ENCODE measurements around the gene VASN. TPM values are rescaled to one million over a fixed set of nuclear protein-coding genes. Genes with fewer than 3 reads are reported as not detected.

VASN gene
- total and polyA plus RNA-seq, 7 donors: 0.46 to 10.2 (median 7.1) TPM

DNA sequence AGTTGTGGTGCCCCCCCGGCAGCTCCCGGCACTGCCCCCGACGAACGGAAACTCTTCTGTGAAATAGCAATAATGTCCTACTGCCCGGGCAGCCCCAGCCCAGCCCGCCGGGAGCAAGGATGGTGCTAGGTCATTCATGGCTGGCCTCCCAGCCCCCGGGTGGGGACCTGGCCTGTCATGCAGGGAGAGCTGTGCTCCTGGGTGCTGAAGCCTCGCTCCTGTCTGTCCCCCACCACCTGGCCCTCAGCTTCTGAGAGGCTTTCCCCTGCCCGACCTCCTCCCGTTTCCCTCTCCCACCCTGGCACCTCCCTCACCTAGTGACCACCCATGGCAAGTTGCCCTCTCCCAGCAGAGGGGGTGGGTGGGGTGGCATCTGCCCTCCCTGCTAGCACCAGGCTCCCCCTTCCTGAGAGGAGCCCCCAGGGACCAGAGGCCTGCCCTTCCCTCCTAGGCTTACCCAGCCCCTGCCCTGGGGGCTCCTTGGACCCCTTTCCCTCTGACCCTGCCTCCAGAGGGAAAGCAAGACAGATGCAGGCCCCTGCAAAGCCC is 34.0 kb upstream of the VASN start:
- H3K4me1 ChIP-seq: peaks cover 0 to 18% (median 11%) of the 10 kb centered on the region in 4 donors
- H3K9me3 ChIP-seq: no peaks in the 10 kb centered on the region
- intact Hi-C loops (cut with DNase I): no loop called here
- H3K4me3 ChIP-seq: no peak overlapping the region
- TF ChIP-seq, protein P1, sequence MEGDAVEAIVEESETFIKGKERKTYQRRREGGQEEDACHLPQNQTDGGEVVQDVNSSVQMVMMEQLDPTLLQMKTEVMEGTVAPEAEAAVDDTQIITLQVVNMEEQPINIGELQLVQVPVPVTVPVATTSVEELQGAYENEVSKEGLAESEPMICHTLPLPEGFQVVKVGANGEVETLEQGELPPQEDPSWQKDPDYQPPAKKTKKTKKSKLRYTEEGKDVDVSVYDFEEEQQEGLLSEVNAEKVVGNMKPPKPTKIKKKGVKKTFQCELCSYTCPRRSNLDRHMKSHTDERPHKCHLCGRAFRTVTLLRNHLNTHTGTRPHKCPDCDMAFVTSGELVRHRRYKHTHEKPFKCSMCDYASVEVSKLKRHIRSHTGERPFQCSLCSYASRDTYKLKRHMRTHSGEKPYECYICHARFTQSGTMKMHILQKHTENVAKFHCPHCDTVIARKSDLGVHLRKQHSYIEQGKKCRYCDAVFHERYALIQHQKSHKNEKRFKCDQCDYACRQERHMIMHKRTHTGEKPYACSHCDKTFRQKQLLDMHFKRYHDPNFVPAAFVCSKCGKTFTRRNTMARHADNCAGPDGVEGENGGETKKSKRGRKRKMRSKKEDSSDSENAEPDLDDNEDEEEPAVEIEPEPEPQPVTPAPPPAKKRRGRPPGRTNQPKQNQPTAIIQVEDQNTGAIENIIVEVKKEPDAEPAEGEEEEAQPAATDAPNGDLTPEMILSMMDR (IDR thresholded peaks at IDR 0.05): no peak
- no peaks in the 10 kb centered on the region for H3K27me3 ChIP-seq
- no peak overlapping the region for H3K27ac ChIP-seq
- peaks cover 0 to 72% (median 27%) of the 10 kb centered on the region in 4 donors for H3K36me3 ChIP-seq
- DNase-seq: no peak
- 79 to 87% methylated on average over 12 of the region's 12 CpGs for WGBS, 2 donors

DNA sequence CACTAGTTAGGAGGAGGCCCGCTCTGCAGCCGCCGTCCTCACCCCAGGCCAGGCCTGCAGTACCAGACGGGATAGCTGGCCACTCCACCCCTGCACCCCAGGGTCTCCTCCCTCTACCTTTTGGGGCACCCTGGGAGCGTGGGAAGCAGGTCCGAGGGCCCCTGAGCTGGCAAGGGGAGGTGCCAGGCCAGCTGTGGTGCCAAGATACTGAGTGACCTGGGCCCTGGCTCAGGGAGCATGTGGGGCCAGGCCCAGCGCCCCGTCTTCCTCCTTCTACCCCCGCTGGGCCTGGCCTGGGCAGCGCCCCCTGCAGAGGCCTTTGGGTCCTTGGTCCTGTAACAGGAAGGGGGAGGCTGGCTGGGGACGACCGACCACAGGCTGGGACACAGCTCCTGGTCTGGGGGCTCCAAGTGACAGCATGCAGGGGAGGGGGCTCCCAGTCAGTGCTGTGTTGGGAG is 33.5 kb upstream of the VASN start:
- no peaks in the 10 kb centered on the region for H3K9me3 ChIP-seq
- TF ChIP-seq POLR2A (IDR thresholded peaks at IDR 0.05): no peak
- TF ChIP-seq EP300 (IDR thresholded peaks at IDR 0.05): no peak
- TF ChIP-seq, protein P1 (IDR thresholded peaks at IDR 0.05): no peak

DNA sequence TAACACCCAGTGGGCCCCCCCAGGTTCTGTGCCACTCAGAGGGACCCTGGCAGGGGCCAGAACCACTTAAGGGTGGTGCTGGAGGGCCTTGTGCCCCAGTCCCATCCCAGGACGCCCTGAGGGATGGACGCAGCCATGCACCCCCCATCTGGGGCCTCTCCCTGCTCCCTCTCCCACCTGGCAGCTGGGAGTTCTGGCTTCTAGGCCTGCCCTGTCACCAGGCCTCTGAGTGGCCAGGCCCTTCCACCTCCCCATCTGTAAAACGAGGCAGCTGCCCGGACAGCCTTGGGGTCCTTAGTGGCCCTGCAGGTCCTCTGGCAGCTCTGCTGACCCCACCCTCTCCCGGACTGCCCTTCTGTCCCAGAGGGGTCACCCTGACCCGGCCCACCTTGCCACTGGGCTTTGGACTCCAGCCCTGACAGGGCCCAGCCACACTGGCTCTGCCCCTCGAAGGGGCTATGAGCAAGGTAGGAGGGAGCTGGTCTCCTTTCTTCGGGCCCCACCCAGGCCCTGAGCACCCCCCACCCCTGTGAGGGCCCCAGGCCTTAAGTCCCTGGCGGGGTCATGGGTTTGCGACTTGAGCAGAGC is 32.8 kb upstream of the VASN start:
- peaks cover 0 to 62% (median 25%) of the 10 kb centered on the region in 4 donors for H3K36me3 ChIP-seq
- 87 to 92% methylated on average over 10 of the region's 10 CpGs for WGBS, 2 donors
- H3K27me3 ChIP-seq: no peaks in the 10 kb centered on the region
- no peak for TF ChIP-seq EP300 (IDR thresholded peaks at IDR 0.05)
- no peak overlapping the region for H3K4me3 ChIP-seq
- peaks cover 0 to 20% (median 15%) of the 10 kb centered on the region in 4 donors for H3K4me1 ChIP-seq
- intact Hi-C loops (cut with DNase I): no loop called here
- peak; percentile 67 for DNase-seq
- no peak overlapping the region for H3K27ac ChIP-seq
- no peaks in the 10 kb centered on the region for H3K9me3 ChIP-seq

More for the DNA sequence above, 33.5 kb upstream of the VASN start:
- 91 to 93% methylated on average over 12 of the region's 12 CpGs for WGBS, 2 donors
- Histone ChIP-seq H3K27me3 (no peaks in the 10 kb centered on the region), H3K4me1 (peaks cover 0 to 18% (median 12%) of the 10 kb centered on the region in 4 donors), H3K36me3 (peaks cover 0 to 67% (median 26%) of the 10 kb centered on the region in 4 donors), H3K4me3 (no peak overlapping the region), H3K27ac (no peak overlapping the region)
- intact Hi-C loops (cut with DNase I): no loop called here
- no peak for DNase-seq

DNA sequence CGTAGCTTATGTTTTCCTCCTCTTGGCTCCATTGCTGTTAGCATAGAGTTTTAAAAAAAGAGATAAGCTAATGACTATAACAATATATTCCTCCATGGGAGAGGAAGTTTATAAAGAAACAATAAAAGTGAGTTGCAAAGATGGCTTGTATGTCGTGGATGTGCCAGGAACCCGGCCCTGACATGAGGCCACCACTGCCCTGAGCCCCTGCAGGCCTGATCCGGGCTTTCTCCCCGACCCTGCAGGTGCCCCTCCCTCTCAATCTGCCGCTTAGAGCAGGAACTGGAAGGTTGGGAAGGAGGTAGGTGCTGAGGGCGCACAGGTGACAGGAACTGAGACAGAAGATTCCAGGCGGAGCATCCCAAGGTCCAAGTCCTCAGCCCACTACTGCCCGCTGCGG is 32.2 kb upstream of the VASN start:
- peaks cover 0 to 21% (median 15%) of the 10 kb centered on the region in 4 donors for H3K4me1 ChIP-seq
- H3K27ac ChIP-seq: peak overlapping the region in 2 of 4 donors; percentile 4 to 20
- TF ChIP-seq, protein P1 (IDR thresholded peaks at IDR 0.05): no peak
- TF ChIP-seq POLR2A (IDR thresholded peaks at IDR 0.05) (no peak), EP300 (IDR thresholded peaks at IDR 0.05) (no peak), POLR2AphosphoS5 (IDR thresholded peaks at IDR 0.05) (no peak)
- H3K4me3 ChIP-seq: no peak overlapping the region
- intact Hi-C loops (cut with DNase I): no loop called here
- no peaks in the 10 kb centered on the region for H3K27me3 ChIP-seq
- 73 to 77% methylated on average over 10 of the region's 10 CpGs for WGBS, 2 donors
- H3K9me3 ChIP-seq: no peaks in the 10 kb centered on the region
- peaks cover 0 to 58% (median 25%) of the 10 kb centered on the region in 4 donors for H3K36me3 ChIP-seq
- DNase-seq: no peak

DNA sequence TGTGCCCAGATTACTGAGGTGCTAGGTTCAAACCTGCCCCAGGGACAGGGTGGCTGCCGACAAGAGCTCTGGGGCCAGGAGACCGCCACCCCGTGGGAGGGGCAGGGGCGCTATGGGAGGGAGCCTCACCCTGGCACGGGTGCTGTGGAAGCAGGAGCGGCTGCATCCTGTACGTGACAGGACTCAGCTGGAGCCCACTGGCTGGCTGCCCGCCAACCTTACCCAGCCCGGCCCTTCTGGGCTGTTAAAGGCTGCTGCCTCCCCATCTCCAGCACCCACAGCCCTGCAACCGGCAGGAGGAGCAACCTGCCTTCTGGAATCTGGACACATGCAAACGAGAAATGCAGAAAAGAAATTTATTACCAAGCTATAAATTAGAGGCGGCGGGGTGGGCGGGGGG is 31.7 kb upstream of the VASN start:
- Histone ChIP-seq H3K36me3 (peaks cover 0 to 54% (median 23%) of the 10 kb centered on the region in 4 donors), H3K27ac (peak overlapping the region in 2 of 4 donors; percentile 4 to 20), H3K9me3 (no peaks in the 10 kb centered on the region), H3K4me3 (no peak overlapping the region), H3K27me3 (no peaks in the 10 kb centered on the region), H3K4me1 (peaks cover 0 to 22% (median 15%) of the 10 kb centered on the region in 4 donors)
- intact Hi-C loops (cut with DNase I): no loop called here
- TF ChIP-seq POLR2AphosphoS5 (IDR thresholded peaks at IDR 0.05): no peak
- TF ChIP-seq POLR2A (IDR thresholded peaks at IDR 0.05): no peak
- TF ChIP-seq EP300 (IDR thresholded peaks at IDR 0.05): no peak
- TF ChIP-seq, protein P1 (IDR thresholded peaks at IDR 0.05): no peak
- peak; percentile 83 for DNase-seq
- 60 to 61% methylated on average over 14 of the region's 14 CpGs for WGBS, 2 donors
